ENCODE results near the gene NCKAP5.

Gene NCKAP5

DNA sequence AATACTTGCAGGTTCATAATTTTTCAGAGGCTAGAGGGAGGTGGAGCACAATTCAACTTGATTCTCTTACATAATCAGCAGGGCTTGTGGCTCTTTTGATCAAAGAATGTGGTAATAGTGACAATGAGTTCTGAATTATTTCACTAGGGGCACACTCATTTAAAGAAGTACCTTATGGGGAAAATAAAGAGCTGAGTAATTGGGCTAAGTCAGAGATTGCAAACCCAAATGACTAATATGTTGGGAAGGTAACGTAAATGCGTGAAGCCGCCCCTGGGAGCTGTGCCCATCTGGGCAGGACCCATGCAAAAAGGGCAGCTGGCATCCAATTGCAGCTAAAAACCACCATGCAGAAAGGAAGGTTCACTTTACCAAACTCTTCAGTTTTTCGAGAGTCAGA lies 35.3 kb downstream of the NCKAP5 start:
- Histone ChIP-seq H3K79me1 (replicated peaks; ENCODE audit: low read length, poor library complexity, severe bottlenecking) (no peaks in the 10 kb centered on the region), H4K8ac (ENCODE audit: low read length) (no peak overlapping the region), H3K23ac (ENCODE audit: low read length in 2 of 2) (no peak overlapping the region), H3K4me2 (ENCODE audit: low read length, poor library complexity, severe bottlenecking) (no peak overlapping the region), H3K18ac (ENCODE audit: low read depth in 1 of 2, low read length in 2 of 2) (no peak overlapping the region), H3K9ac (ENCODE audit: low read length) (no peak overlapping the region), H2AFZ (ENCODE audit: low read depth, low read length) (no peak overlapping the region), H3K4ac (ENCODE audit: low read depth in 1 of 2, low read length in 2 of 2) (no peak overlapping the region), H2BK5ac (ENCODE audit: low read depth, low read length, poor library complexity, severe bottlenecking) (no peak overlapping the region), H4K91ac (ENCODE audit: low read length) (no peak overlapping the region), H3K9me3 (ENCODE audit: control insufficient read depth, low read length) (no peaks in the 10 kb centered on the region), H3K14ac (ENCODE audit: low read length in 2 of 2) (no peak overlapping the region), H3K27ac (ENCODE audit: low read length, poor library complexity, severe bottlenecking) (no peak overlapping the region), H2AK5ac (ENCODE audit: low read length, severe bottlenecking) (no peak overlapping the region), H2BK15ac (ENCODE audit: low read depth, poor library complexity, severe bottlenecking) (no peak overlapping the region), H3K36me3 (ENCODE audit: control insufficient read depth in 1 of 2, insufficient read depth in 2 of 2, low read depth in 1 of 2, low read length in 2 of 2) (no peaks in the 10 kb centered on the region), H3K4me1 (ENCODE audit: control insufficient read depth, insufficient read depth, low read depth, low read length) (no peaks in the 10 kb centered on the region), H2BK12ac (ENCODE audit: low read length in 2 of 2) (no peak overlapping the region), H2BK120ac (ENCODE audit: low read depth, low read length) (no peak overlapping the region), H3K27me3 (ENCODE audit: control insufficient read depth in 1 of 2, insufficient read depth in 1 of 2, low read length in 2 of 2) (no peaks in the 10 kb centered on the region), H3K4me3 (ENCODE audit: insufficient read depth in 1 of 2, low read depth in 1 of 2, low read length in 2 of 2) (no peak overlapping the region)
- DNase-seq: no peak
- 82% methylated on average over 3 of the region's 4 CpGs for WGBS

DNA sequence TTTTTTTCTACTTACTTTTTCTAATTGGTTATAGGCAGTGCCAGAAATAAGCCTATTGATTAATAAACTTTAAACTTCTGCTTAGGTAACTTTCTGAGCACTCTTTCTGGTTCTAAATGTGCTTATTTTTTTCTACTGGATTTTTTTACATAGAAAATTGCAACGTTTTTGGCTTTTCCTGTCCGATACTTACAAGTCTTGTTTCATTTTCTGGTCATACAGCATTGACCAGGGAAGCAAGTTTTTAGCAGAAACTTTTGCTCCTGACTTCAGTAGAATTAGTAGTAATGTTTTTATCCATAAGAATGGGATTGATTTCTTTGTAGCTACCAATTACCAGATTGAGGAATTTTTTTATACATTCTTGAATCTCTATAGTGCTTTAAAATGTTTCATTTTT lies 36.9 kb downstream of the NCKAP5 start:
- Histone ChIP-seq H2BK15ac (ENCODE audit: low read depth, poor library complexity, severe bottlenecking) (no peak overlapping the region), H3K4me1 (ENCODE audit: control insufficient read depth, insufficient read depth, low read depth, low read length) (no peaks in the 10 kb centered on the region), H3K4me3 (ENCODE audit: insufficient read depth in 1 of 2, low read depth in 1 of 2, low read length in 2 of 2) (no peak overlapping the region), H2BK12ac (ENCODE audit: low read length in 2 of 2) (no peak overlapping the region), H3K23ac (ENCODE audit: low read length in 2 of 2) (no peak overlapping the region), H3K4ac (ENCODE audit: low read depth in 1 of 2, low read length in 2 of 2) (no peak overlapping the region), H4K91ac (ENCODE audit: low read length) (no peak overlapping the region), H3K18ac (ENCODE audit: low read depth in 1 of 2, low read length in 2 of 2) (no peak overlapping the region), H3K27me3 (ENCODE audit: control insufficient read depth in 1 of 2, insufficient read depth in 1 of 2, low read length in 2 of 2) (no peaks in the 10 kb centered on the region), H3K79me1 (replicated peaks; ENCODE audit: low read length, poor library complexity, severe bottlenecking) (no peaks in the 10 kb centered on the region), H3K36me3 (ENCODE audit: control insufficient read depth in 1 of 2, insufficient read depth in 2 of 2, low read depth in 1 of 2, low read length in 2 of 2) (no peaks in the 10 kb centered on the region), H3K27ac (ENCODE audit: low read length, poor library complexity, severe bottlenecking) (no peak overlapping the region), H4K8ac (ENCODE audit: low read length) (no peak overlapping the region), H3K9ac (ENCODE audit: low read length) (no peak overlapping the region), H2BK120ac (ENCODE audit: low read depth, low read length) (no peak overlapping the region), H2BK5ac (ENCODE audit: low read depth, low read length, poor library complexity, severe bottlenecking) (no peak overlapping the region), H3K14ac (ENCODE audit: low read length in 2 of 2) (no peak overlapping the region), H3K4me2 (ENCODE audit: low read length, poor library complexity, severe bottlenecking) (no peak overlapping the region), H3K9me3 (ENCODE audit: control insufficient read depth, low read length) (no peaks in the 10 kb centered on the region), H2AK5ac (ENCODE audit: low read length, severe bottlenecking) (no peak overlapping the region), H2AFZ (ENCODE audit: low read depth, low read length) (no peak overlapping the region)
- 88% methylated on average over 2 of the region's 2 CpGs for WGBS
- DNase-seq: no peak

DNA sequence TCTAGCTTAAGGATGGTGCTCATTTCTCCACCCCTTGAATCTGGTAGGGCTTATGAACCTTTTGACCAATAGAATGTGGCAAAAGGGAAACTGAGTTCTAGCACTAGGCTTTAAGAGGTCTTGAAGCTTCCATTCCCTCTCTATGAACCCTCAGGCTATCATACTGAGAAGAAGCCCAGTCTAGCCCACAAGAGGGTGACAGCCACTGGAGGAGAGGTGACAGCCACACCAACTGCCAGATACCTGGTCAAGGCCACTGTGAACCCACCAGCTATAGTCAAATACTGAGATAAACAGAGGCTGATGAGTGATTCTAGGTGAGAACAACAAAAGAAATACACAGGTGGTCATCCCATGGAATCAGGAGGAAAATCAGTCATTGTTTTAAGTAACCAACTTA lies 37.6 kb downstream of the NCKAP5 start:
- Histone ChIP-seq H4K8ac (ENCODE audit: low read length) (no peak overlapping the region), H3K36me3 (ENCODE audit: control insufficient read depth in 1 of 2, insufficient read depth in 2 of 2, low read depth in 1 of 2, low read length in 2 of 2) (no peaks in the 10 kb centered on the region), H3K27ac (ENCODE audit: low read length, poor library complexity, severe bottlenecking) (no peak overlapping the region), H4K91ac (ENCODE audit: low read length) (no peak overlapping the region), H3K18ac (ENCODE audit: low read depth in 1 of 2, low read length in 2 of 2) (no peak overlapping the region), H2AK5ac (ENCODE audit: low read length, severe bottlenecking) (no peak overlapping the region), H3K4me1 (ENCODE audit: control insufficient read depth, insufficient read depth, low read depth, low read length) (no peaks in the 10 kb centered on the region), H2BK15ac (ENCODE audit: low read depth, poor library complexity, severe bottlenecking) (no peak overlapping the region), H3K27me3 (ENCODE audit: control insufficient read depth in 1 of 2, insufficient read depth in 1 of 2, low read length in 2 of 2) (no peaks in the 10 kb centered on the region), H3K79me1 (replicated peaks; ENCODE audit: low read length, poor library complexity, severe bottlenecking) (no peaks in the 10 kb centered on the region), H3K4me2 (ENCODE audit: low read length, poor library complexity, severe bottlenecking) (no peak overlapping the region), H3K4me3 (ENCODE audit: insufficient read depth in 1 of 2, low read depth in 1 of 2, low read length in 2 of 2) (no peak overlapping the region), H2BK12ac (ENCODE audit: low read length in 2 of 2) (no peak overlapping the region), H3K23ac (ENCODE audit: low read length in 2 of 2) (no peak overlapping the region), H3K9ac (ENCODE audit: low read length) (no peak overlapping the region), H3K9me3 (ENCODE audit: control insufficient read depth, low read length) (no peaks in the 10 kb centered on the region), H2BK5ac (ENCODE audit: low read depth, low read length, poor library complexity, severe bottlenecking) (no peak overlapping the region), H2BK120ac (ENCODE audit: low read depth, low read length) (no peak overlapping the region), H3K4ac (ENCODE audit: low read depth in 1 of 2, low read length in 2 of 2) (no peak overlapping the region), H2AFZ (ENCODE audit: low read depth, low read length) (no peak overlapping the region), H3K14ac (ENCODE audit: low read length in 2 of 2) (no peak overlapping the region)
- DNase-seq: no peak

DNA sequence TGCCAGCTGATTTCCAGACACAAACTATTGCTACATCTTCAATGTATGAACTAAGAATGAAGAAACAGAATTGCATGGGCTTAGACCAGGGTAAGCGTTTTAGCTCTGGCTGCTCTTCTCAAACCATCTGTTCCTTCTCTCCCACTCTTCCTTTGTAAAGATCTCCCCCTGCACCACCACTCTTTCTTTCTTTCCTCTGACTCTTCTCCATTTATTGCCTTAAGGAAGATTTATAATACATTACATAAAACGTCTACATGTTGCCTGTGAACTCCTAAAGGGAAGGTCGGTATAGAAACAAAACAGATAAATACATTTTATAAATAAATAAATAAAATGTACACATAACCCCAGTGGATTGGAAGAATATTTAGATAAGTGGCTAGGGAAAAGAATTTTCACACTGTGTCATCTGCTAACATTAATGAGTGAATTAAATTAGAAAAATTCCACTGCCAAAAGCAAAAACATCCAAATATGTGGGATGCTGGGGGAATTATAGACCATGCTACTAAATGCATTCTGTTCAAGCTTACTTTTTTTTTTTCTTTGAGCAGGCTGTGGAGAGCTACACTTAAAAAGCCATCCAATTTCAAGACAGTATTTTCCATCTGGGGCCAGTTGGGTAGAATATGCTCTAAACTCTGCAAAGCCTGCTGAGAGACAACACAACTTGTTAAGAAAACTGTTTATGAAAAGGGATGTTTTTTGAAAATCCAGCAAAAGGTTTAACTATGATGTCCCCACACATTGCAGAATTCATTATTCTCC lies 41.5 kb downstream of the NCKAP5 start:
- no peaks in the 10 kb centered on the region for H3K36me3 ChIP-seq (ENCODE audit: control insufficient read depth in 1 of 2, insufficient read depth in 2 of 2, low read depth in 1 of 2, low read length in 2 of 2)
- no peak overlapping the region for H3K18ac ChIP-seq (ENCODE audit: low read depth in 1 of 2, low read length in 2 of 2)
- 60% methylated on average over 1 of the region's 3 CpGs for WGBS
- H4K91ac ChIP-seq (ENCODE audit: low read length): no peak overlapping the region
- H3K27me3 ChIP-seq (ENCODE audit: control insufficient read depth in 1 of 2, insufficient read depth in 1 of 2, low read length in 2 of 2): no peaks in the 10 kb centered on the region
- H3K9me3 ChIP-seq (ENCODE audit: control insufficient read depth, low read length): no peaks in the 10 kb centered on the region
- H2BK120ac ChIP-seq (ENCODE audit: low read depth, low read length): no peak overlapping the region
- H3K79me1 ChIP-seq (replicated peaks; ENCODE audit: low read length, poor library complexity, severe bottlenecking): no peaks in the 10 kb centered on the region
- H3K14ac ChIP-seq (ENCODE audit: low read length in 2 of 2): no peak overlapping the region
- no peak overlapping the region for H2AFZ ChIP-seq (ENCODE audit: low read depth, low read length)
- H3K4me3 ChIP-seq (ENCODE audit: insufficient read depth in 1 of 2, low read depth in 1 of 2, low read length in 2 of 2): no peak overlapping the region
- H4K8ac ChIP-seq (ENCODE audit: low read length): no peak overlapping the region
- H3K23ac ChIP-seq (ENCODE audit: low read length in 2 of 2): no peak overlapping the region
- H2BK5ac ChIP-seq (ENCODE audit: low read depth, low read length, poor library complexity, severe bottlenecking): no peak overlapping the region
- H2BK12ac ChIP-seq (ENCODE audit: low read length in 2 of 2): no peak overlapping the region
- DNase-seq: peak; percentile 12
- H3K27ac ChIP-seq (ENCODE audit: low read length, poor library complexity, severe bottlenecking): no peak overlapping the region
- no peak overlapping the region for H3K9ac ChIP-seq (ENCODE audit: low read length)
- H3K4ac ChIP-seq (ENCODE audit: low read depth in 1 of 2, low read length in 2 of 2): no peak overlapping the region
- H2AK5ac ChIP-seq (ENCODE audit: low read length, severe bottlenecking): no peak overlapping the region
- H2BK15ac ChIP-seq (ENCODE audit: low read depth, poor library complexity, severe bottlenecking): no peak overlapping the region
- no peak overlapping the region for H3K4me2 ChIP-seq (ENCODE audit: low read length, poor library complexity, severe bottlenecking)
- no peaks in the 10 kb centered on the region for H3K4me1 ChIP-seq (ENCODE audit: control insufficient read depth, insufficient read depth, low read depth, low read length)
